Measurements from ENCODE around the gene MAPK9.

The MAPK9 gene

GRCh38 chr5:180251141-180251540, 40.7 kb downstream of the MAPK9 start:
- peaks cover 38% of the 10 kb centered on the region for H3K9me3 ChIP-seq (ENCODE audit: control insufficient read depth, insufficient read depth, low read length)
- H3K4me3 ChIP-seq (ENCODE audit: low read depth, low read length): no peak overlapping the region
- H3K4me1 ChIP-seq (ENCODE audit: control insufficient read depth, insufficient read depth, low read length): no peaks in the 10 kb centered on the region
- peaks cover 33% of the 10 kb centered on the region for H3K36me3 ChIP-seq (ENCODE audit: control insufficient read depth, insufficient read depth, low read length)
- H3K27me3 ChIP-seq (ENCODE audit: control insufficient read depth, insufficient read depth, low read length): no peaks in the 10 kb centered on the region
- no peak overlapping the region for H3K9ac ChIP-seq (ENCODE audit: low read depth, low read length)

- no peaks in the 10 kb centered on the region for H3K4me1 ChIP-seq (ENCODE audit: control insufficient read depth, insufficient read depth, low read length)
- H3K36me3 ChIP-seq (ENCODE audit: control insufficient read depth, insufficient read depth, low read length): peaks cover 35% of the 10 kb centered on the region
- peaks cover 31% of the 10 kb centered on the region for H3K9me3 ChIP-seq (ENCODE audit: control insufficient read depth, insufficient read depth, low read length)
- H3K9ac ChIP-seq (ENCODE audit: low read depth, low read length): no peak overlapping the region
- no peak overlapping the region for H3K4me3 ChIP-seq (ENCODE audit: low read depth, low read length)
- H3K27me3 ChIP-seq (ENCODE audit: control insufficient read depth, insufficient read depth, low read length): no peaks in the 10 kb centered on the region
Measured at GRCh38 chr5:180250329-180250728, 41.6 kb downstream of the MAPK9 start.

GRCh38 chr5:180241600-180241999, 50.3 kb downstream of the MAPK9 start:
- H3K36me3 ChIP-seq (ENCODE audit: control insufficient read depth, insufficient read depth, low read length): peaks cover 17% of the 10 kb centered on the region
- no peaks in the 10 kb centered on the region for H3K4me1 ChIP-seq (ENCODE audit: control insufficient read depth, insufficient read depth, low read length)
- no peak overlapping the region for H3K9ac ChIP-seq (ENCODE audit: low read depth, low read length)
- H3K9me3 ChIP-seq (ENCODE audit: control insufficient read depth, insufficient read depth, low read length): no peaks in the 10 kb centered on the region
- no peak overlapping the region for H3K4me3 ChIP-seq (ENCODE audit: low read depth, low read length)
- H3K27me3 ChIP-seq (ENCODE audit: control insufficient read depth, insufficient read depth, low read length): no peaks in the 10 kb centered on the region

GRCh38 chr5:180238631-180239030, 53.3 kb downstream of the MAPK9 start:
- Histone ChIP-seq H3K4me1 (ENCODE audit: control insufficient read depth, insufficient read depth, low read length) (no peaks in the 10 kb centered on the region), H3K27me3 (ENCODE audit: control insufficient read depth, insufficient read depth, low read length) (no peaks in the 10 kb centered on the region), H3K9ac (ENCODE audit: low read depth, low read length) (no peak overlapping the region), H3K36me3 (ENCODE audit: control insufficient read depth, insufficient read depth, low read length) (peaks cover 15% of the 10 kb centered on the region), H3K9me3 (ENCODE audit: control insufficient read depth, insufficient read depth, low read length) (no peaks in the 10 kb centered on the region), H3K4me3 (ENCODE audit: low read depth, low read length) (no peak overlapping the region)

GRCh38 chr5:180235846-180236245, 56.0 kb downstream of the MAPK9 start:
- no peak overlapping the region for H3K9ac ChIP-seq (ENCODE audit: low read depth, low read length)
- H3K4me1 ChIP-seq (ENCODE audit: control insufficient read depth, insufficient read depth, low read length): no peaks in the 10 kb centered on the region
- no peaks in the 10 kb centered on the region for H3K9me3 ChIP-seq (ENCODE audit: control insufficient read depth, insufficient read depth, low read length)
- H3K27me3 ChIP-seq (ENCODE audit: control insufficient read depth, insufficient read depth, low read length): no peaks in the 10 kb centered on the region
- no peak overlapping the region for H3K4me3 ChIP-seq (ENCODE audit: low read depth, low read length)
- H3K36me3 ChIP-seq (ENCODE audit: control insufficient read depth, insufficient read depth, low read length): peaks cover 23% of the 10 kb centered on the region

- H3K4me3 ChIP-seq (ENCODE audit: low read depth, low read length): no peak overlapping the region
- no peaks in the 10 kb centered on the region for H3K27me3 ChIP-seq (ENCODE audit: control insufficient read depth, insufficient read depth, low read length)
- no peaks in the 10 kb centered on the region for H3K4me1 ChIP-seq (ENCODE audit: control insufficient read depth, insufficient read depth, low read length)
- peaks cover 19% of the 10 kb centered on the region for H3K36me3 ChIP-seq (ENCODE audit: control insufficient read depth, insufficient read depth, low read length)
- no peak overlapping the region for H3K9ac ChIP-seq (ENCODE audit: low read depth, low read length)
- no peaks in the 10 kb centered on the region for H3K9me3 ChIP-seq (ENCODE audit: control insufficient read depth, insufficient read depth, low read length)
Measured at GRCh38 chr5:180235077-180235476, 56.8 kb downstream of the MAPK9 start.

GRCh38 chr5:180234271-180234670, 57.6 kb downstream of the MAPK9 start:
- H3K4me1 ChIP-seq (ENCODE audit: control insufficient read depth, insufficient read depth, low read length): no peaks in the 10 kb centered on the region
- H3K36me3 ChIP-seq (ENCODE audit: control insufficient read depth, insufficient read depth, low read length): peaks cover 15% of the 10 kb centered on the region
- no peaks in the 10 kb centered on the region for H3K9me3 ChIP-seq (ENCODE audit: control insufficient read depth, insufficient read depth, low read length)
- H3K9ac ChIP-seq (ENCODE audit: low read depth, low read length): no peak overlapping the region
- H3K27me3 ChIP-seq (ENCODE audit: control insufficient read depth, insufficient read depth, low read length): no peaks in the 10 kb centered on the region
- H3K4me3 ChIP-seq (ENCODE audit: low read depth, low read length): no peak overlapping the region

GRCh38 chr5:180233729-180234128, 58.2 kb downstream of the MAPK9 start:
- peaks cover 15% of the 10 kb centered on the region for H3K36me3 ChIP-seq (ENCODE audit: control insufficient read depth, insufficient read depth, low read length)
- no peaks in the 10 kb centered on the region for H3K9me3 ChIP-seq (ENCODE audit: control insufficient read depth, insufficient read depth, low read length)
- no peak overlapping the region for H3K4me3 ChIP-seq (ENCODE audit: low read depth, low read length)
- H3K9ac ChIP-seq (ENCODE audit: low read depth, low read length): no peak overlapping the region
- H3K27me3 ChIP-seq (ENCODE audit: control insufficient read depth, insufficient read depth, low read length): no peaks in the 10 kb centered on the region
- no peaks in the 10 kb centered on the region for H3K4me1 ChIP-seq (ENCODE audit: control insufficient read depth, insufficient read depth, low read length)

- Histone ChIP-seq H3K4me3 (ENCODE audit: low read depth, low read length) (no peak overlapping the region), H3K9ac (ENCODE audit: low read depth, low read length) (no peak overlapping the region), H3K27me3 (ENCODE audit: control insufficient read depth, insufficient read depth, low read length) (no peaks in the 10 kb centered on the region), H3K9me3 (ENCODE audit: control insufficient read depth, insufficient read depth, low read length) (no peaks in the 10 kb centered on the region), H3K36me3 (ENCODE audit: control insufficient read depth, insufficient read depth, low read length) (peaks cover 11% of the 10 kb centered on the region), H3K4me1 (ENCODE audit: control insufficient read depth, insufficient read depth, low read length) (no peaks in the 10 kb centered on the region)
Measured at GRCh38 chr5:180230017-180230416, 61.9 kb downstream of the MAPK9 start.

- Histone ChIP-seq H3K27me3 (ENCODE audit: control insufficient read depth, insufficient read depth, low read length) (no peaks in the 10 kb centered on the region), H3K4me3 (ENCODE audit: low read depth, low read length) (no peak overlapping the region), H3K4me1 (ENCODE audit: control insufficient read depth, insufficient read depth, low read length) (no peaks in the 10 kb centered on the region), H3K9me3 (ENCODE audit: control insufficient read depth, insufficient read depth, low read length) (no peaks in the 10 kb centered on the region), H3K36me3 (ENCODE audit: control insufficient read depth, insufficient read depth, low read length) (no peaks in the 10 kb centered on the region), H3K9ac (ENCODE audit: low read depth, low read length) (no peak overlapping the region)
Measured at GRCh38 chr5:180222056-180222455, 69.8 kb downstream of the MAPK9 start.

- Histone ChIP-seq H3K4me1 (ENCODE audit: control insufficient read depth, insufficient read depth, low read length) (no peaks in the 10 kb centered on the region), H3K9me3 (ENCODE audit: control insufficient read depth, insufficient read depth, low read length) (no peaks in the 10 kb centered on the region), H3K4me3 (ENCODE audit: low read depth, low read length) (no peak overlapping the region), H3K27me3 (ENCODE audit: control insufficient read depth, insufficient read depth, low read length) (no peaks in the 10 kb centered on the region), H3K36me3 (ENCODE audit: control insufficient read depth, insufficient read depth, low read length) (no peaks in the 10 kb centered on the region), H3K9ac (ENCODE audit: low read depth, low read length) (no peak overlapping the region)
Measured at GRCh38 chr5:180217797-180218196, 74.1 kb downstream of the MAPK9 start.

GRCh38 chr5:180216646-180217171, 75.2 kb downstream of the MAPK9 start:
- H3K9me3 ChIP-seq (ENCODE audit: control insufficient read depth, insufficient read depth, low read length): no peaks in the 10 kb centered on the region

More at GRCh38 chr5:180216646-180217171, 75.2 kb downstream of the MAPK9 start:
- H3K27me3 ChIP-seq (ENCODE audit: control insufficient read depth, insufficient read depth, low read length): no peaks in the 10 kb centered on the region
- H3K9ac ChIP-seq (ENCODE audit: low read depth, low read length): no peak overlapping the region
- H3K4me1 ChIP-seq (ENCODE audit: control insufficient read depth, insufficient read depth, low read length): no peaks in the 10 kb centered on the region
- no peak overlapping the region for H3K4me3 ChIP-seq (ENCODE audit: low read depth, low read length)
- no peaks in the 10 kb centered on the region for H3K36me3 ChIP-seq (ENCODE audit: control insufficient read depth, insufficient read depth, low read length)
